Sigmoid colon (tissue), 4 donors: ENCODE data around the gene LRRC10.

ENCODE experiments used
- CTCF ChIP-seq, 4 experiments: fragments of 450-650 bp in 3 of 4; fragments of 200-600 bp in 1 of 4; IDR thresholded peaks; one replicate each; pipeline ENCODE4 v1.5.1; 2016 to 2019; ENCODE audit warnings: antibody characterized with exemption in 4 of 4, mild to moderate bottlenecking in 3 of 4, moderate library complexity in 2 of 4
- POLR2A ChIP-seq, 2 donors: fragments of 450-650 bp; IDR thresholded peaks; one replicate each; pipeline ENCODE4 v1.6.1; 2016; ENCODE audit warnings: antibody characterized with exemption in 2 of 2, mild to moderate bottlenecking in 2 of 2, moderate library complexity in 2 of 2
- POLR2AphosphoS5 ChIP-seq, 4 donors: sonication (generic); formaldehyde crosslinking; IDR thresholded peaks; one replicate each; pipeline ENCODE4 v1.6.1; 2017; ENCODE audit warnings: antibody characterized with exemption in 4 of 4

GRCh38 chr12:69608114-69608513, 2.6 kb downstream of the LRRC10 start:
- TF ChIP-seq POLR2AphosphoS5 (IDR thresholded peaks at IDR 0.05) (no peak), POLR2A (IDR thresholded peaks at IDR 0.05) (no peak), CTCF (IDR thresholded peaks at IDR 0.05) (no peak)
